GM18870 (cell line): ENCODE results near the gene SLC1A2.

Experiments used
- ATAC-seq: cut with Tn5 transposase; IDR thresholded peaks from one replicate; pipeline ENCODE4 v1.9.1; 2021; ENCODE audit warnings: moderate library complexity; ENCODE audit not compliant: unreplicated experiment

The SLC1A2 gene

GRCh38 chr11:35247863-35248262 is 171.5 kb downstream of the SLC1A2 start:
- ATAC-seq, result no peak

GRCh38 chr11:35247428-35247827 is 171.9 kb downstream of the SLC1A2 start:
- no peak for ATAC-seq

- ATAC-seq, result no peak
Measured at GRCh38 chr11:35246745-35247144, 172.6 kb downstream of the SLC1A2 start.

- no peak for ATAC-seq
Measured at GRCh38 chr11:35245786-35246185, 173.6 kb downstream of the SLC1A2 start.

GRCh38 chr11:35245056-35245455 is 174.3 kb downstream of the SLC1A2 start:
- ATAC-seq, result no peak

GRCh38 chr11:35243774-35244173 is 175.6 kb downstream of the SLC1A2 start:
- no peak for ATAC-seq

- ATAC-seq, result no peak
Measured at GRCh38 chr11:35242412-35243242, 176.7 kb downstream of the SLC1A2 start.

GRCh38 chr11:35241531-35241930 is 177.8 kb downstream of the SLC1A2 start:
- no peak for ATAC-seq

GRCh38 chr11:35241083-35241482 is 178.3 kb downstream of the SLC1A2 start:
- no peak for ATAC-seq

- ATAC-seq, result no peak
Measured at GRCh38 chr11:35239471-35240075, 179.8 kb downstream of the SLC1A2 start.

- no peak for ATAC-seq
Measured at GRCh38 chr11:35238882-35239281, 180.5 kb downstream of the SLC1A2 start.

- ATAC-seq, result no peak
Measured at GRCh38 chr11:35237860-35238715, 181.3 kb downstream of the SLC1A2 start.

- no peak for ATAC-seq
Measured at GRCh38 chr11:35237351-35237750, 182.0 kb downstream of the SLC1A2 start.

- ATAC-seq, result no peak
Measured at GRCh38 chr11:35236667-35237003, 182.7 kb downstream of the SLC1A2 start.

- no peak for ATAC-seq
Measured at GRCh38 chr11:35235936-35236666, 183.3 kb downstream of the SLC1A2 start.

GRCh38 chr11:35235498-35235897 is 183.9 kb downstream of the SLC1A2 start:
- ATAC-seq, result no peak

GRCh38 chr11:35235157-35235468 is 184.2 kb downstream of the SLC1A2 start:
- no peak for ATAC-seq

- no peak for ATAC-seq
Measured at GRCh38 chr11:35234460-35235156, 184.8 kb downstream of the SLC1A2 start.

GRCh38 chr11:35233518-35233917 is 185.8 kb downstream of the SLC1A2 start:
- ATAC-seq, result no peak

GRCh38 chr11:35232891-35233330 is 186.4 kb downstream of the SLC1A2 start:
- no peak for ATAC-seq
